ENCODE data around the gene NAV2. TPM values are rescaled to one million over a fixed set of nuclear protein-coding genes. Genes with fewer than 3 reads are reported as not detected.

NAV2 gene
- total RNA-seq = 0.42 TPM

GRCh38 chr11:19712281-19713195, at the start of gene NAV2:
NAV2 (plus strand) TSS chr11:19712837; CDS start chr11:19713696, 859 bp downstream.
- H3K9me3 ChIP-seq (ENCODE audit: low read depth, low read length) = no peaks in the 10 kb centered on the region
- peak within 1 kb of the TSS; percentile 60 for H3K4me3 ChIP-seq (ENCODE audit: low read length)
- peaks cover 45% of the 10 kb centered on the region for H3K27me3 ChIP-seq (ENCODE audit: insufficient read depth, low read length)
- peaks cover 31% of the 10 kb centered on the region for H3K4me1 ChIP-seq (ENCODE audit: insufficient read depth, low read length)

- no peaks in the 10 kb centered on the region for H3K27me3 ChIP-seq (ENCODE audit: insufficient read depth, low read length)
Measured at GRCh38 chr11:19663206-19663605, 49.4 kb upstream of the NAV2 start.

GRCh38 chr11:19664886-19665548, 47.6 kb upstream of the NAV2 start:
- Histone ChIP-seq H3K27me3 (ENCODE audit: insufficient read depth, low read length) (no peaks in the 10 kb centered on the region), H3K4me1 (ENCODE audit: insufficient read depth, low read length) (peaks cover 3% of the 10 kb centered on the region), H3K4me3 (ENCODE audit: low read length) (no peak overlapping the region), H3K9me3 (ENCODE audit: low read depth, low read length) (no peaks in the 10 kb centered on the region)

More at GRCh38 chr11:19663206-19663605, 49.4 kb upstream of the NAV2 start:
- no peak overlapping the region for H3K4me3 ChIP-seq (ENCODE audit: low read length)
- no peaks in the 10 kb centered on the region for H3K9me3 ChIP-seq (ENCODE audit: low read depth, low read length)
- H3K4me1 ChIP-seq (ENCODE audit: insufficient read depth, low read length) = no peaks in the 10 kb centered on the region

GRCh38 chr11:19666951-19667350, 45.7 kb upstream of the NAV2 start:
- no peaks in the 10 kb centered on the region for H3K27me3 ChIP-seq (ENCODE audit: insufficient read depth, low read length)
- H3K4me1 ChIP-seq (ENCODE audit: insufficient read depth, low read length) = peaks cover 3% of the 10 kb centered on the region
- no peak overlapping the region for H3K4me3 ChIP-seq (ENCODE audit: low read length)
- no peaks in the 10 kb centered on the region for H3K9me3 ChIP-seq (ENCODE audit: low read depth, low read length)

- peaks cover 3% of the 10 kb centered on the region for H3K4me1 ChIP-seq (ENCODE audit: insufficient read depth, low read length)
- no peak overlapping the region for H3K4me3 ChIP-seq (ENCODE audit: low read length)
- no peaks in the 10 kb centered on the region for H3K9me3 ChIP-seq (ENCODE audit: low read depth, low read length)
- no peaks in the 10 kb centered on the region for H3K27me3 ChIP-seq (ENCODE audit: insufficient read depth, low read length)
Measured at GRCh38 chr11:19669511-19669910, 43.1 kb upstream of the NAV2 start.

- H3K4me1 ChIP-seq (ENCODE audit: insufficient read depth, low read length) = peaks cover 3% of the 10 kb centered on the region
- no peaks in the 10 kb centered on the region for H3K9me3 ChIP-seq (ENCODE audit: low read depth, low read length)
- H3K4me3 ChIP-seq (ENCODE audit: low read length) = no peak overlapping the region
Measured at GRCh38 chr11:19670030-19670791, 42.4 kb upstream of the NAV2 start.

GRCh38 chr11:19672586-19673206, 39.9 kb upstream of the NAV2 start:
- Histone ChIP-seq H3K4me3 (ENCODE audit: low read length) (no peak overlapping the region), H3K4me1 (ENCODE audit: insufficient read depth, low read length) (peaks cover 3% of the 10 kb centered on the region), H3K27me3 (ENCODE audit: insufficient read depth, low read length) (no peaks in the 10 kb centered on the region), H3K9me3 (ENCODE audit: low read depth, low read length) (no peaks in the 10 kb centered on the region)

More at GRCh38 chr11:19670030-19670791, 42.4 kb upstream of the NAV2 start:
- no peaks in the 10 kb centered on the region for H3K27me3 ChIP-seq (ENCODE audit: insufficient read depth, low read length)

- H3K4me1 ChIP-seq (ENCODE audit: insufficient read depth, low read length) = no peaks in the 10 kb centered on the region
- no peaks in the 10 kb centered on the region for H3K27me3 ChIP-seq (ENCODE audit: insufficient read depth, low read length)
- H3K4me3 ChIP-seq (ENCODE audit: low read length) = no peak overlapping the region
- no peaks in the 10 kb centered on the region for H3K9me3 ChIP-seq (ENCODE audit: low read depth, low read length)
Measured at GRCh38 chr11:19673924-19674729, 38.5 kb upstream of the NAV2 start.

GRCh38 chr11:19674836-19675235, 37.8 kb upstream of the NAV2 start:
- no peak overlapping the region for H3K4me3 ChIP-seq (ENCODE audit: low read length)
- H3K4me1 ChIP-seq (ENCODE audit: insufficient read depth, low read length) = no peaks in the 10 kb centered on the region
- H3K27me3 ChIP-seq (ENCODE audit: insufficient read depth, low read length) = no peaks in the 10 kb centered on the region
- no peaks in the 10 kb centered on the region for H3K9me3 ChIP-seq (ENCODE audit: low read depth, low read length)

- no peaks in the 10 kb centered on the region for H3K4me1 ChIP-seq (ENCODE audit: insufficient read depth, low read length)
- H3K27me3 ChIP-seq (ENCODE audit: insufficient read depth, low read length) = no peaks in the 10 kb centered on the region
- H3K4me3 ChIP-seq (ENCODE audit: low read length) = no peak overlapping the region
- H3K9me3 ChIP-seq (ENCODE audit: low read depth, low read length) = no peaks in the 10 kb centered on the region
Measured at GRCh38 chr11:19675397-19675796, 37.2 kb upstream of the NAV2 start.

- H3K9me3 ChIP-seq (ENCODE audit: low read depth, low read length) = no peaks in the 10 kb centered on the region
- H3K4me3 ChIP-seq (ENCODE audit: low read length) = no peak overlapping the region
- H3K27me3 ChIP-seq (ENCODE audit: insufficient read depth, low read length) = no peaks in the 10 kb centered on the region
- no peaks in the 10 kb centered on the region for H3K4me1 ChIP-seq (ENCODE audit: insufficient read depth, low read length)
Measured at GRCh38 chr11:19676475-19677380, 35.9 kb upstream of the NAV2 start.

GRCh38 chr11:19677381-19678080, 35.1 kb upstream of the NAV2 start:
- Histone ChIP-seq H3K27me3 (ENCODE audit: insufficient read depth, low read length) (no peaks in the 10 kb centered on the region), H3K9me3 (ENCODE audit: low read depth, low read length) (no peaks in the 10 kb centered on the region), H3K4me3 (ENCODE audit: low read length) (no peak overlapping the region), H3K4me1 (ENCODE audit: insufficient read depth, low read length) (no peaks in the 10 kb centered on the region)

Data from mononuclear cell (primary cell).